Cardiac muscle cell (in vitro differentiated cells and primary cell): ENCODE data around the gene NUDT12. TPM values are rescaled to one million over a fixed set of nuclear protein-coding genes. Genes with fewer than 3 reads are reported as not detected.

Experiments
- DNase-seq, 2 donors: peaks; one replicate each; pipeline versions ENCODE4 v3.0.0 to v3.0.0-alpha.2; 2010 to 2017; ENCODE audit warnings: low read depth in 1 of 2, low spot score in 1 of 2
- H3K27ac ChIP-seq: fragments of 200-600 bp; sonication (generic); 2 replicates; pipeline ENCODE4 v1.5.1; 2016
- H3K27me3 ChIP-seq: fragments of 200-600 bp; sonication (generic); 2 replicates; pipeline ENCODE4 v1.6.0; 2016; ENCODE audit warnings: control low read depth
- H3K36me3 ChIP-seq: fragments of 200-600 bp; sonication (generic); 2 replicates; pipeline ENCODE4 v1.5.1; 2016; ENCODE audit warnings: control low read depth
- H3K4me1 ChIP-seq: fragments of 200-600 bp; sonication (generic); 2 replicates; pipeline ENCODE4 v1.8.1; 2017; ENCODE audit warnings: low read depth, mild to moderate bottlenecking, mixed run types
- H3K4me3 ChIP-seq: fragments of 200-600 bp; sonication (generic); 2 replicates; pipeline ENCODE4 v1.5.1; 2016; ENCODE audit warnings: mild to moderate bottlenecking
- H3K9me3 ChIP-seq: fragments of 200-600 bp; sonication (generic); 2 replicates; pipeline ENCODE4 v1.5.1; 2017; ENCODE audit warnings: low read depth, mild to moderate bottlenecking, control low read depth
- polyA plus RNA-seq: library from polyadenylated mRNA; unstranded; fragments of >200 nt; fragmentation: Nextera tagmentation; extraction: Ambion mirVana; gene quantifications from 2 replicates; pipeline ENCODE4 v1.2.1, GENCODE V29; 2016
- total RNA-seq: library from RNA; depleted of rRNA; stranded (reverse); fragments of >200 nt; gene quantifications from 2 replicates; pipeline ENCODE4 v1.2.3, GENCODE V29; 2016
- TF ChIP-seq, protein P1 (sequence below): IDR thresholded peaks from 2 replicates; pipeline ENCODE4 v1.5.1; 2012; ENCODE audit warnings: low read depth, mild to moderate bottlenecking, low read length

The NUDT12 gene
- total and polyA plus RNA-seq, 2 experiments from 2014 or later, result 9.3 to 18.3 TPM

- Histone ChIP-seq H3K9me3 (no peaks in the 10 kb centered on the region), H3K36me3 (no peaks in the 10 kb centered on the region), H3K27ac (no peak overlapping the region), H3K27me3 (no peaks in the 10 kb centered on the region), H3K4me1 (no peaks in the 10 kb centered on the region), H3K4me3 (no peak overlapping the region)
- no peak for DNase-seq
- TF ChIP-seq, protein P1, sequence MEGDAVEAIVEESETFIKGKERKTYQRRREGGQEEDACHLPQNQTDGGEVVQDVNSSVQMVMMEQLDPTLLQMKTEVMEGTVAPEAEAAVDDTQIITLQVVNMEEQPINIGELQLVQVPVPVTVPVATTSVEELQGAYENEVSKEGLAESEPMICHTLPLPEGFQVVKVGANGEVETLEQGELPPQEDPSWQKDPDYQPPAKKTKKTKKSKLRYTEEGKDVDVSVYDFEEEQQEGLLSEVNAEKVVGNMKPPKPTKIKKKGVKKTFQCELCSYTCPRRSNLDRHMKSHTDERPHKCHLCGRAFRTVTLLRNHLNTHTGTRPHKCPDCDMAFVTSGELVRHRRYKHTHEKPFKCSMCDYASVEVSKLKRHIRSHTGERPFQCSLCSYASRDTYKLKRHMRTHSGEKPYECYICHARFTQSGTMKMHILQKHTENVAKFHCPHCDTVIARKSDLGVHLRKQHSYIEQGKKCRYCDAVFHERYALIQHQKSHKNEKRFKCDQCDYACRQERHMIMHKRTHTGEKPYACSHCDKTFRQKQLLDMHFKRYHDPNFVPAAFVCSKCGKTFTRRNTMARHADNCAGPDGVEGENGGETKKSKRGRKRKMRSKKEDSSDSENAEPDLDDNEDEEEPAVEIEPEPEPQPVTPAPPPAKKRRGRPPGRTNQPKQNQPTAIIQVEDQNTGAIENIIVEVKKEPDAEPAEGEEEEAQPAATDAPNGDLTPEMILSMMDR, result no peak
Observed at GRCh38 chr5:103514371-103514770, 48.2 kb downstream of the NUDT12 start.

DNA sequence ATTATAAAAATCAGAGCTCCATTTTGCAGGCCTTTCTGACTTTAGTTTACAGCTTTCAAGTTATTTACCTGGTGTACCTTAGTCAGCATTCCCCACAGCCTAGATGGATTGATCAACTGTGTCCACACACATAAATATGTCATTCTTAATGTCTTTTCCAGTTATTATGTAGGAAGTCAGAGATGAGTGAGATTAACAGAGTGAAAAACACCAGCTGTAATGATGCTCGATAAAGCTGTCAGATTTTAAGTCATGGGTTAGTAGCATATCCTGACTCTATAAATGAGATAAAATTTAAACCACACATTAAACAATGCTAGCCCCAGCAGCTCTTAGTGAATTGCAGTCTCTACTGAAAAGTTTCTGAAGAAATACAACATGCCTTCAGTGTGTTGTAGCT, 48.9 kb downstream of the NUDT12 start:
- no peaks in the 10 kb centered on the region for H3K36me3 ChIP-seq
- no peak overlapping the region for H3K4me3 ChIP-seq
- no peak for DNase-seq
- no peaks in the 10 kb centered on the region for H3K27me3 ChIP-seq
- TF ChIP-seq, protein P1, result no peak
- H3K27ac ChIP-seq, result no peak overlapping the region
- H3K9me3 ChIP-seq, result no peaks in the 10 kb centered on the region
- no peaks in the 10 kb centered on the region for H3K4me1 ChIP-seq

- no peaks in the 10 kb centered on the region for H3K27me3 ChIP-seq
- DNase-seq, result no peak
- TF ChIP-seq, protein P1, result no peak
- H3K4me3 ChIP-seq, result no peak overlapping the region
- H3K4me1 ChIP-seq, result no peaks in the 10 kb centered on the region
- no peaks in the 10 kb centered on the region for H3K36me3 ChIP-seq
- H3K27ac ChIP-seq, result no peak overlapping the region
- H3K9me3 ChIP-seq, result no peaks in the 10 kb centered on the region
Observed at GRCh38 chr5:103512500-103512899, 50.1 kb downstream of the NUDT12 start.

GRCh38 chr5:103511554-103511885, 51.1 kb downstream of the NUDT12 start:
- no peaks in the 10 kb centered on the region for H3K4me1 ChIP-seq
- TF ChIP-seq, protein P1, result no peak
- no peaks in the 10 kb centered on the region for H3K36me3 ChIP-seq
- H3K9me3 ChIP-seq, result no peaks in the 10 kb centered on the region
- H3K27me3 ChIP-seq, result no peaks in the 10 kb centered on the region
- H3K4me3 ChIP-seq, result no peak overlapping the region
- no peak overlapping the region for H3K27ac ChIP-seq
- no peak for DNase-seq

GRCh38 chr5:103510851-103511553, 51.6 kb downstream of the NUDT12 start:
- H3K9me3 ChIP-seq, result no peaks in the 10 kb centered on the region
- no peak overlapping the region for H3K27ac ChIP-seq
- H3K4me1 ChIP-seq, result no peaks in the 10 kb centered on the region
- peak in 1 of 2 donors; percentile 55 for DNase-seq
- H3K4me3 ChIP-seq, result no peak overlapping the region
- no peaks in the 10 kb centered on the region for H3K27me3 ChIP-seq
- TF ChIP-seq, protein P1, result no peak
- no peaks in the 10 kb centered on the region for H3K36me3 ChIP-seq
